ENCODE measurements around the gene CHCHD5.

DNA sequence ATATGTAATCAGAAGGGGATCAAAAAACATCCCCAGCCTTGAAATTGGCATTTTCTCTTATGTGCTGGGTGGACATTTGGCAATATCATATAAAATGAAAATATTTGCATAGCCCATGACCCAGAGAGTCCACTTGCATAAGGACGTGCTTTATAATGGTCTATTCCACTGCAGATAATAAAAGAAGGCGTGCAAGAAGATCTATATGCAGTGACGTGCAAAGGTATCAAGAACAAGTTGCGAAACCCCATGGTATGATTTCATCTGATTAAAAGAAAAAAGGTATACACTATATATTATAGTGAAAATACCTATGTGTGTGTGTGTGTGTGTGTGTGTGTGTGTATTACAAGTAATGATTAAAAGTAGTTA is 52.9 kb downstream of the CHCHD5 start:
- TF ChIP-seq, protein P1, sequence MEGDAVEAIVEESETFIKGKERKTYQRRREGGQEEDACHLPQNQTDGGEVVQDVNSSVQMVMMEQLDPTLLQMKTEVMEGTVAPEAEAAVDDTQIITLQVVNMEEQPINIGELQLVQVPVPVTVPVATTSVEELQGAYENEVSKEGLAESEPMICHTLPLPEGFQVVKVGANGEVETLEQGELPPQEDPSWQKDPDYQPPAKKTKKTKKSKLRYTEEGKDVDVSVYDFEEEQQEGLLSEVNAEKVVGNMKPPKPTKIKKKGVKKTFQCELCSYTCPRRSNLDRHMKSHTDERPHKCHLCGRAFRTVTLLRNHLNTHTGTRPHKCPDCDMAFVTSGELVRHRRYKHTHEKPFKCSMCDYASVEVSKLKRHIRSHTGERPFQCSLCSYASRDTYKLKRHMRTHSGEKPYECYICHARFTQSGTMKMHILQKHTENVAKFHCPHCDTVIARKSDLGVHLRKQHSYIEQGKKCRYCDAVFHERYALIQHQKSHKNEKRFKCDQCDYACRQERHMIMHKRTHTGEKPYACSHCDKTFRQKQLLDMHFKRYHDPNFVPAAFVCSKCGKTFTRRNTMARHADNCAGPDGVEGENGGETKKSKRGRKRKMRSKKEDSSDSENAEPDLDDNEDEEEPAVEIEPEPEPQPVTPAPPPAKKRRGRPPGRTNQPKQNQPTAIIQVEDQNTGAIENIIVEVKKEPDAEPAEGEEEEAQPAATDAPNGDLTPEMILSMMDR (IDR thresholded peaks at IDR 0.05) = no peak
- no peak for TF ChIP-seq POLR2AphosphoS5 (IDR thresholded peaks at IDR 0.05)
